Neural cell (in vitro differentiated cells): ENCODE data around the gene NQO1.

Experiments
- RAD21 ChIP-seq: fragments of 450-650 bp; conservative IDR thresholded peaks from 2 replicates; pipeline ENCODE4 v1.6.1; 2014; ENCODE audit warnings: antibody characterized with exemption, mild to moderate bottlenecking, moderate library complexity
- SMC3 ChIP-seq: fragments of 450-650 bp; conservative IDR thresholded peaks from 2 replicates; pipeline ENCODE4 v1.6.1; 2014; ENCODE audit warnings: antibody characterized with exemption, mild to moderate bottlenecking, moderate library complexity; ENCODE audit not compliant: poor library complexity
- TAF1 ChIP-seq: IDR thresholded peaks from 2 replicates; pipeline ENCODE4 v1.6.1; 2012; ENCODE audit warnings: low read depth
- TF ChIP-seq, protein P1 (sequence below): fragments of 450-650 bp; IDR thresholded peaks from 2 replicates; pipeline ENCODE4 v1.5.1; 2014; ENCODE audit warnings: antibody characterized with exemption, mild to moderate bottlenecking, moderate library complexity; ENCODE audit not compliant: poor library complexity, severe bottlenecking

- no peak for TF ChIP-seq RAD21
- TF ChIP-seq, protein P1, sequence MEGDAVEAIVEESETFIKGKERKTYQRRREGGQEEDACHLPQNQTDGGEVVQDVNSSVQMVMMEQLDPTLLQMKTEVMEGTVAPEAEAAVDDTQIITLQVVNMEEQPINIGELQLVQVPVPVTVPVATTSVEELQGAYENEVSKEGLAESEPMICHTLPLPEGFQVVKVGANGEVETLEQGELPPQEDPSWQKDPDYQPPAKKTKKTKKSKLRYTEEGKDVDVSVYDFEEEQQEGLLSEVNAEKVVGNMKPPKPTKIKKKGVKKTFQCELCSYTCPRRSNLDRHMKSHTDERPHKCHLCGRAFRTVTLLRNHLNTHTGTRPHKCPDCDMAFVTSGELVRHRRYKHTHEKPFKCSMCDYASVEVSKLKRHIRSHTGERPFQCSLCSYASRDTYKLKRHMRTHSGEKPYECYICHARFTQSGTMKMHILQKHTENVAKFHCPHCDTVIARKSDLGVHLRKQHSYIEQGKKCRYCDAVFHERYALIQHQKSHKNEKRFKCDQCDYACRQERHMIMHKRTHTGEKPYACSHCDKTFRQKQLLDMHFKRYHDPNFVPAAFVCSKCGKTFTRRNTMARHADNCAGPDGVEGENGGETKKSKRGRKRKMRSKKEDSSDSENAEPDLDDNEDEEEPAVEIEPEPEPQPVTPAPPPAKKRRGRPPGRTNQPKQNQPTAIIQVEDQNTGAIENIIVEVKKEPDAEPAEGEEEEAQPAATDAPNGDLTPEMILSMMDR = no peak
- TF ChIP-seq SMC3 = no peak
- TF ChIP-seq TAF1 = no peak
Observed at GRCh38 chr16:69768666-69769065, 42.3 kb upstream of the NQO1 start.
